RCC 7860 (cell line): ENCODE results near the gene PLGLB1.
"Not testable (repeated sequence)": the region's sequence is repeated elsewhere in the genome, so short reads cannot be mapped to it uniquely, and the experiment has no call there.

Experiments
- DNase-seq: peaks from one replicate; pipeline ENCODE4 v3.0.0-alpha.2; 2015; ENCODE audit warnings: low spot score
- FAIRE-seq: peaks from 2 replicates; lab custom pipeline; 2012; peaks lifted over from hg19 to GRCh38; lab: Jason Lieb, UNC

PLGLB1 gene

GRCh38 chr2:87021744-87022143, at the start of gene PLGLB1:
TSS of gene PLGLB1 (minus strand) at chr2:87021844. CDS start at chr2:87021783, 61 bp downstream.
- not testable (repeated sequence) for DNase-seq, FAIRE-seq

GRCh38 chr2:87064305-87064704, 42.7 kb upstream of the PLGLB1 start:
- not testable (repeated sequence) for FAIRE-seq, DNase-seq

GRCh38 chr2:87063431-87063830, 41.8 kb upstream of the PLGLB1 start:
- FAIRE-seq, DNase-seq: not testable (repeated sequence)

- FAIRE-seq, DNase-seq: not testable (repeated sequence)
Observed at GRCh38 chr2:87061519-87061918, 39.9 kb upstream of the PLGLB1 start.

- not testable (repeated sequence) for DNase-seq, FAIRE-seq
Observed at GRCh38 chr2:87057606-87058005, 36.0 kb upstream of the PLGLB1 start.

- not testable (repeated sequence) for FAIRE-seq, DNase-seq
Observed at GRCh38 chr2:87056843-87057242, 35.2 kb upstream of the PLGLB1 start.

GRCh38 chr2:87056435-87056834, 34.8 kb upstream of the PLGLB1 start:
- not testable (repeated sequence) for FAIRE-seq, DNase-seq

GRCh38 chr2:87054375-87054774, 32.7 kb upstream of the PLGLB1 start:
- not testable (repeated sequence) for DNase-seq, FAIRE-seq

GRCh38 chr2:87041321-87041978, 19.8 kb upstream of the PLGLB1 start:
- FAIRE-seq, DNase-seq: not testable (repeated sequence)

- DNase-seq, FAIRE-seq: not testable (repeated sequence)
Observed at GRCh38 chr2:87028607-87029006, 7.0 kb upstream of the PLGLB1 start.

GRCh38 chr2:87026816-87027215, 5.2 kb upstream of the PLGLB1 start:
- FAIRE-seq, DNase-seq: not testable (repeated sequence)

- not testable (repeated sequence) for FAIRE-seq, DNase-seq
Observed at GRCh38 chr2:87025927-87026326, 4.3 kb upstream of the PLGLB1 start.

GRCh38 chr2:87023988-87024615, 2.5 kb upstream of the PLGLB1 start:
- DNase-seq, FAIRE-seq: not testable (repeated sequence)

- DNase-seq, FAIRE-seq: not testable (repeated sequence)
Observed at GRCh38 chr2:87021043-87021442, 601 bp downstream of the PLGLB1 start.

GRCh38 chr2:87019053-87019452, 2.6 kb downstream of the PLGLB1 start:
- DNase-seq, FAIRE-seq: not testable (repeated sequence)

GRCh38 chr2:87014489-87015169, 7.0 kb downstream of the PLGLB1 start:
- DNase-seq, FAIRE-seq: not testable (repeated sequence)

GRCh38 chr2:87004398-87004797, 17.2 kb downstream of the PLGLB1 start:
- not testable (repeated sequence) for FAIRE-seq, DNase-seq
